Hepatocyte (in vitro differentiated cells): ENCODE measurements around the gene NCR3LG1.

Source experiments
- EZH2 ChIP-seq: fragments of 200-600 bp; sonication (generic); IDR thresholded peaks from 2 replicates; pipeline ENCODE4 v1.6.1; 2016; ENCODE audit warnings: antibody characterized with exemption, mild to moderate bottlenecking, borderline replicate concordance
- TF ChIP-seq, protein P1 (sequence below): fragments of 200-600 bp; sonication (generic); IDR thresholded peaks from 2 replicates; pipeline ENCODE4 v1.5.1; 2016; ENCODE audit warnings: antibody characterized with exemption, mild to moderate bottlenecking; ENCODE audit not compliant: poor library complexity

DNA sequence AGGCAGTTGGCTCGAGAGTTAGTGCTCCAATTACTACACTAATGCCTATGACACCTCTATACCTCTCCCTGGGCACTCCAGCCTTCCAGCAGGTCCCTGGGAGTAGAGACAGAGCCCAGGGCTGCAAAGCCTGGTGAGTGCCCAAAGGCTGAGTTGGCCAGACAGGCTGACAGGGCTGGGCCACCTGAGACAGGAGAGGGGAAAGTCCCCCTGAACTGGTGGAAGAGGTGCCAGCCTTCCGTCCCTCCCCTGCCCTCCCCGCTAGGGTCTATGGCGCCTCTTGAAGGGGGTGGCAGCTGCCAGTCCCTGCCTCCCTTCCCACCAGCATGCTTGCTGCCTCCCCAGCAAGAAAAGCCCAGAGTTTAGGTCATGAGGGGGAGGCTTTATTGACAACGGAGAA lies 33.9 kb downstream of the NCR3LG1 start:
- TF ChIP-seq, protein P1, sequence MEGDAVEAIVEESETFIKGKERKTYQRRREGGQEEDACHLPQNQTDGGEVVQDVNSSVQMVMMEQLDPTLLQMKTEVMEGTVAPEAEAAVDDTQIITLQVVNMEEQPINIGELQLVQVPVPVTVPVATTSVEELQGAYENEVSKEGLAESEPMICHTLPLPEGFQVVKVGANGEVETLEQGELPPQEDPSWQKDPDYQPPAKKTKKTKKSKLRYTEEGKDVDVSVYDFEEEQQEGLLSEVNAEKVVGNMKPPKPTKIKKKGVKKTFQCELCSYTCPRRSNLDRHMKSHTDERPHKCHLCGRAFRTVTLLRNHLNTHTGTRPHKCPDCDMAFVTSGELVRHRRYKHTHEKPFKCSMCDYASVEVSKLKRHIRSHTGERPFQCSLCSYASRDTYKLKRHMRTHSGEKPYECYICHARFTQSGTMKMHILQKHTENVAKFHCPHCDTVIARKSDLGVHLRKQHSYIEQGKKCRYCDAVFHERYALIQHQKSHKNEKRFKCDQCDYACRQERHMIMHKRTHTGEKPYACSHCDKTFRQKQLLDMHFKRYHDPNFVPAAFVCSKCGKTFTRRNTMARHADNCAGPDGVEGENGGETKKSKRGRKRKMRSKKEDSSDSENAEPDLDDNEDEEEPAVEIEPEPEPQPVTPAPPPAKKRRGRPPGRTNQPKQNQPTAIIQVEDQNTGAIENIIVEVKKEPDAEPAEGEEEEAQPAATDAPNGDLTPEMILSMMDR: no peak
- no peak for TF ChIP-seq EZH2
